HEK293 (cell line): ENCODE data around the gene EFNA2.

ENCODE experiments used
- HIC1 ChIP-seq: fragments of 450-650 bp; formaldehyde crosslinking; IDR thresholded peaks from 2 replicates; pipeline ENCODE4 v1.5.1; 2016; ENCODE audit warnings: missing biosample characterization, missing genetic modification characterization
- KLF9 ChIP-seq: fragments of 450-650 bp; formaldehyde crosslinking; IDR thresholded peaks from 2 replicates; pipeline ENCODE4 v1.5.1; 2016; ENCODE audit warnings: missing biosample characterization, missing genetic modification characterization, low read depth
- MYNN ChIP-seq: fragments of 450-650 bp; formaldehyde crosslinking; IDR thresholded peaks from 2 replicates; pipeline ENCODE4 v1.5.1; 2016; ENCODE audit warnings: missing biosample characterization, missing genetic modification characterization, borderline replicate concordance
- SP3 ChIP-seq: fragments of 450-650 bp; formaldehyde crosslinking; IDR thresholded peaks from 2 replicates; pipeline ENCODE4 v1.5.1; 2016; ENCODE audit warnings: missing biosample characterization, missing genetic modification characterization
- YY1 ChIP-seq: fragments of 450-650 bp; formaldehyde crosslinking; IDR thresholded peaks from 2 replicates; pipeline ENCODE4 v1.5.1; 2018; ENCODE audit warnings: missing biosample characterization, missing genetic modification characterization
- ZBTB10 ChIP-seq: fragments of 450-650 bp; formaldehyde crosslinking; IDR thresholded peaks from 2 replicates; pipeline ENCODE4 v1.5.1; 2016; ENCODE audit warnings: missing biosample characterization, missing genetic modification characterization
- ZBTB17 ChIP-seq: fragments of 450-650 bp; formaldehyde crosslinking; IDR thresholded peaks from 2 replicates; pipeline ENCODE4 v1.5.1; 2016; ENCODE audit warnings: missing biosample characterization, missing genetic modification characterization
- ZBTB6 ChIP-seq: fragments of 450-650 bp; formaldehyde crosslinking; IDR thresholded peaks from 2 replicates; pipeline ENCODE4 v1.5.1; 2017; ENCODE audit warnings: missing biosample characterization, missing genetic modification characterization
- ZBTB8A ChIP-seq: fragments of 450-650 bp; formaldehyde crosslinking; IDR thresholded peaks from 2 replicates; pipeline ENCODE4 v1.5.1; 2016; ENCODE audit warnings: missing biosample characterization, missing genetic modification characterization
- ZNF140 ChIP-seq: fragments of 450-650 bp; formaldehyde crosslinking; IDR thresholded peaks from 2 replicates; pipeline ENCODE4 v1.5.1; 2016; ENCODE audit warnings: missing biosample characterization, missing genetic modification characterization
- ZNF211 ChIP-seq: fragments of 450-650 bp; formaldehyde crosslinking; IDR thresholded peaks from 2 replicates; pipeline ENCODE4 v1.5.1; 2016; ENCODE audit warnings: low read depth, missing biosample characterization, missing genetic modification characterization
- ZNF214 ChIP-seq: fragments of 450-650 bp; formaldehyde crosslinking; IDR thresholded peaks from 2 replicates; pipeline ENCODE4 v1.5.1; 2017; ENCODE audit warnings: missing biosample characterization, mild to moderate bottlenecking, missing genetic modification characterization, borderline replicate concordance
- ZNF23 ChIP-seq: fragments of 450-650 bp; formaldehyde crosslinking; IDR thresholded peaks from 2 replicates; pipeline ENCODE4 v1.5.1; 2016; ENCODE audit warnings: missing biosample characterization, missing genetic modification characterization, borderline replicate concordance
- ZNF354C ChIP-seq: fragments of 450-650 bp; formaldehyde crosslinking; IDR thresholded peaks from 2 replicates; pipeline ENCODE4 v1.5.1; 2016; ENCODE audit warnings: missing biosample characterization, missing genetic modification characterization, low read depth, borderline replicate concordance
- ZNF488 ChIP-seq: fragments of 450-650 bp; formaldehyde crosslinking; IDR thresholded peaks from 2 replicates; pipeline ENCODE4 v1.5.1; 2016; ENCODE audit warnings: missing biosample characterization, missing genetic modification characterization
- ZNF518A ChIP-seq: fragments of 450-650 bp; formaldehyde crosslinking; conservative IDR thresholded peaks from 2 replicates; pipeline ENCODE4 v1.5.1; 2016; ENCODE audit warnings: low read depth, missing biosample characterization, missing genetic modification characterization
- ZNF549 ChIP-seq: fragments of 450-650 bp; IDR thresholded peaks from 2 replicates; pipeline ENCODE4 v1.5.1; 2018; ENCODE audit warnings: missing biosample characterization, missing genetic modification characterization, mild to moderate bottlenecking, inconsistent platforms, moderate library complexity
- ZNF560 ChIP-seq: fragments of 450-650 bp; formaldehyde crosslinking; IDR thresholded peaks from 2 replicates; pipeline ENCODE4 v1.5.1; 2017; ENCODE audit warnings: missing biosample characterization, missing genetic modification characterization, borderline replicate concordance
- ZNF639 ChIP-seq: fragments of 450-650 bp; formaldehyde crosslinking; IDR thresholded peaks from 2 replicates; pipeline ENCODE4 v1.5.1; 2016; ENCODE audit warnings: missing biosample characterization, missing genetic modification characterization
- ZNF776 ChIP-seq: fragments of 450-650 bp; formaldehyde crosslinking; IDR thresholded peaks from 2 replicates; pipeline ENCODE4 v1.5.0; 2017; ENCODE audit warnings: missing biosample characterization, missing genetic modification characterization, borderline replicate concordance
- ZNF785 ChIP-seq: fragments of 450-650 bp; formaldehyde crosslinking; IDR thresholded peaks from 2 replicates; pipeline ENCODE4 v1.5.1; 2016; ENCODE audit warnings: missing biosample characterization, missing genetic modification characterization
- ZNF792 ChIP-seq: fragments of 450-650 bp; formaldehyde crosslinking; IDR thresholded peaks from 2 replicates; pipeline ENCODE4 v1.5.1; 2016; ENCODE audit warnings: missing biosample characterization, missing genetic modification characterization
- ZNF830 ChIP-seq: fragments of 450-650 bp; IDR thresholded peaks from 2 replicates; pipeline ENCODE4 v1.5.0; 2018; ENCODE audit warnings: missing biosample characterization, missing genetic modification characterization, low read depth, mild to moderate bottlenecking, moderate library complexity
- ZSCAN5A ChIP-seq: fragments of 450-650 bp; formaldehyde crosslinking; IDR thresholded peaks from 2 replicates; pipeline ENCODE4 v1.5.1; 2016; ENCODE audit warnings: missing biosample characterization, missing genetic modification characterization

EFNA2 gene

GRCh38 chr19:1249298-1249989, 36.2 kb upstream of the EFNA2 start (continued):
- TF ChIP-seq ZBTB10 (tag by site-specific recombination) (peak; percentile 55), ZNF23 (tag by site-specific recombination) (no peak), ZNF560 (no peak), ZBTB8A (tag by site-specific recombination) (peak; percentile 82), ZNF639 (tag by site-specific recombination) (no peak), ZNF354C (tag by site-specific recombination) (no peak), ZNF830 (tag by site-specific recombination) (no peak), HIC1 (peak; percentile 47; the same call in 1 of the 2 replicates), ZNF211 (tag by site-specific recombination) (no peak), ZBTB17 (tag by site-specific recombination) (no peak), ZNF785 (tag by site-specific recombination) (no peak), ZNF518A (tag by site-specific recombination) (no peak), ZNF214 (tag by site-specific recombination) (no peak), ZNF776 (tag by site-specific recombination) (no peak), ZNF488 (tag by site-specific recombination) (no peak), YY1 (no peak), SP3 (tag by site-specific recombination) (peak; percentile 8), ZSCAN5A (no peak), ZBTB6 (tag by site-specific recombination) (no peak), ZNF140 (tag by site-specific recombination) (no peak), ZNF549 (tag by site-specific recombination) (no peak), ZNF792 (tag by site-specific recombination) (no peak), KLF9 (tag by site-specific recombination) (peak; percentile 84), MYNN (tag by site-specific recombination) (no peak)
